Measurements from ENCODE around the gene KSR1. TPM values are rescaled to one million over a fixed set of nuclear protein-coding genes. Genes with fewer than 3 reads are reported as not detected.

The KSR1 gene
- total and polyA plus RNA-seq, 9 of the 15 experiments (the other 6 are each of a cell fraction or from before 2014, with no cell fraction given) = 1.4 to 51.7 (median 18.4) TPM

GRCh38 chr17:27544350-27545131 is 88.3 kb downstream of the KSR1 start (continued):
- TF ChIP-seq E2F6 (IDR thresholded peaks at IDR 0.05; ENCODE audit: borderline replicate concordance in 1 of 2, extremely low read depth in 1 of 2, insufficient read depth in 1 of 2, insufficient read length in 1 of 2, low read depth in 1 of 2, low read length in 1 of 2, poor library complexity in 1 of 2, severe bottlenecking in 1 of 2) (no peak), KLF10 (CRISPR knock-in tag; IDR thresholded peaks at IDR 0.05) (no peak), HDAC1 (IDR thresholded peaks at IDR 0.05) (peak in 1 of 2 experiments; percentile 39; a peak in 1 of 4 replicates), CBX1 (IDR thresholded peaks at IDR 0.05; ENCODE audit: low read depth) (0 out of 2 replicates have a peak, but pooled peaks have one; percentile 16), ZBTB7A (IDR thresholded peaks at IDR 0.05; ENCODE audit: borderline replicate concordance, control insufficient read depth, low read depth, low read length) (peak; percentile 88; the same call in 1 of the 2 replicates), TAL1 (IDR thresholded peaks at IDR 0.05) (peak; percentile 48; the same call in 1 of the 2 replicates), JUND (IDR thresholded peaks at IDR 0.05; ENCODE audit: borderline replicate concordance, low read depth, low read length) (peak; percentile 69), JUND (tag; IDR thresholded peaks at IDR 0.05; ENCODE audit: borderline replicate concordance, low read depth, low read length) (peak; percentile 48; the same call in 1 of the 3 replicates), ZNF668 (CRISPR knock-in tag; IDR thresholded peaks at IDR 0.05) (no peak), PREB (CRISPR knock-in tag; IDR thresholded peaks at IDR 0.05) (no peak), CTBP1 (IDR thresholded peaks at IDR 0.05; ENCODE audit: borderline replicate concordance) (peak; percentile 85), CBX3 (IDR thresholded peaks at IDR 0.05; ENCODE audit: borderline replicate concordance in 1 of 2, low read length in 2 of 2) (no peak), PCBP2 (IDR thresholded peaks at IDR 0.05; ENCODE audit: low read depth, low read length, poor library complexity, severe bottlenecking) (no peak), DNMT1 (IDR thresholded peaks at IDR 0.05) (no peak), ZKSCAN8 (CRISPR knock-in tag; IDR thresholded peaks at IDR 0.05) (no peak), ZNF274 (IDR thresholded peaks at IDR 0.05; ENCODE audit: borderline replicate concordance, low read depth, low read length) (no peak), NR1H2 (CRISPR knock-in tag; IDR thresholded peaks at IDR 0.05) (no peak), NFE2L1 (tag; IDR thresholded peaks at IDR 0.05; ENCODE audit: borderline replicate concordance, low read depth) (no peak), MCM5 (IDR thresholded peaks at IDR 0.05; ENCODE audit: low read depth) (no peak), CSDE1 (IDR thresholded peaks at IDR 0.05) (no peak), ZNF217 (CRISPR knock-in tag; IDR thresholded peaks at IDR 0.05) (no peak), ZNF511 (CRISPR knock-in tag; IDR thresholded peaks at IDR 0.05) (no peak), POLR2H (tag; IDR thresholded peaks at IDR 0.05; ENCODE audit: low read depth) (no peak)
- TF ChIP-seq, protein P1, sequence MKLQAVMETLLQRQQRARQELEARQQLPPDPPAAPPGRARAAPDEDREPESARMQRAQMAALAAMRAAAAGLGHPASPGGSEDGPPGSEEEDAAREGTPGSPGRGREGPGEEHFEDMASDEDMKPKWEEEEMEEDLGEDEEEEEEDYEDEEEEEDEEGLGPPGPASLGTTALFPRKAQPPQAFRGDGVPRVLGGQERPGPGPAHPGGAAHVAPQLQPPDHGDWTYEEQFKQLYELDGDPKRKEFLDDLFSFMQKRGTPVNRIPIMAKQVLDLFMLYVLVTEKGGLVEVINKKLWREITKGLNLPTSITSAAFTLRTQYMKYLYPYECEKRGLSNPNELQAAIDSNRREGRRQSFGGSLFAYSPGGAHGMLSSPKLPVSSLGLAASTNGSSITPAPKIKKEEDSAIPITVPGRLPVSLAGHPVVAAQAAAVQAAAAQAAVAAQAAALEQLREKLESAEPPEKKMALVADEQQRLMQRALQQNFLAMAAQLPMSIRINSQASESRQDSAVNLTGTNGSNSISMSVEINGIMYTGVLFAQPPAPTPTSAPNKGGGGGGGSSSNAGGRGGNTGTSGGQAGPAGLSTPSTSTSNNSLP (IDR thresholded peaks at IDR 0.05; ENCODE audit: borderline replicate concordance, low read depth, low read length) = no peak
